CD4-positive, alpha-beta T cell treated with Interleukin-10 for 1 hour (primary cell): Measurements from ENCODE around the gene ALDH16A1.
A peak's percentile ranks its signal among the peaks of the same experiment; 100 is the strongest.

ENCODE experiments used
- DNase-seq: peaks from one replicate; pipeline ENCODE4 v3.0.0-alpha.2; 2020

ALDH16A1 gene

GRCh38 chr19:49490287-49491029 lies 37.4 kb downstream of the ALDH16A1 start:
- peak; percentile 32 for DNase-seq

- DNase-seq, result no peak
Observed at GRCh38 chr19:49491030-49491803, 38.2 kb downstream of the ALDH16A1 start.

- DNase-seq, result no peak
Observed at GRCh38 chr19:49491804-49492572, 39.0 kb downstream of the ALDH16A1 start.

GRCh38 chr19:49492573-49493405 lies 39.8 kb downstream of the ALDH16A1 start:
- peak; percentile 31 for DNase-seq

GRCh38 chr19:49496574-49497008 lies 43.6 kb downstream of the ALDH16A1 start:
- no peak for DNase-seq

GRCh38 chr19:49497047-49497788 lies 44.2 kb downstream of the ALDH16A1 start:
- peak; percentile 87 for DNase-seq

- DNase-seq, result no peak
Observed at GRCh38 chr19:49497789-49498103, 44.7 kb downstream of the ALDH16A1 start.

GRCh38 chr19:49498475-49498874 lies 45.5 kb downstream of the ALDH16A1 start:
- peak; percentile 44 for DNase-seq

GRCh38 chr19:49499030-49499670 lies 46.1 kb downstream of the ALDH16A1 start:
- DNase-seq, result peak; percentile 63

GRCh38 chr19:49502866-49503581 lies 50.0 kb downstream of the ALDH16A1 start:
- DNase-seq, result peak; percentile 77

- DNase-seq, result no peak
Observed at GRCh38 chr19:49503582-49503962, 50.5 kb downstream of the ALDH16A1 start.

GRCh38 chr19:49506575-49507105 lies 53.6 kb downstream of the ALDH16A1 start:
- peak; percentile 87 for DNase-seq

GRCh38 chr19:49507803-49508494 lies 54.9 kb downstream of the ALDH16A1 start:
- no peak for DNase-seq

- peak; percentile 32 for DNase-seq
Observed at GRCh38 chr19:49512970-49513745, 60.1 kb downstream of the ALDH16A1 start.

GRCh38 chr19:49513746-49514118 lies 60.7 kb downstream of the ALDH16A1 start:
- DNase-seq, result no peak

GRCh38 chr19:49514151-49514550 lies 61.1 kb downstream of the ALDH16A1 start:
- no peak for DNase-seq

- no peak for DNase-seq
Observed at GRCh38 chr19:49515767-49516166, 62.7 kb downstream of the ALDH16A1 start.

GRCh38 chr19:49518033-49518432 lies 65.0 kb downstream of the ALDH16A1 start:
- DNase-seq, result no peak
